ENCODE data around the gene ADH4. TPM values are rescaled to one million over a fixed set of nuclear protein-coding genes. Genes with fewer than 3 reads are reported as not detected.

Gene ADH4
- total RNA-seq, 2 experiments from 2014 or later: not detected

DNA sequence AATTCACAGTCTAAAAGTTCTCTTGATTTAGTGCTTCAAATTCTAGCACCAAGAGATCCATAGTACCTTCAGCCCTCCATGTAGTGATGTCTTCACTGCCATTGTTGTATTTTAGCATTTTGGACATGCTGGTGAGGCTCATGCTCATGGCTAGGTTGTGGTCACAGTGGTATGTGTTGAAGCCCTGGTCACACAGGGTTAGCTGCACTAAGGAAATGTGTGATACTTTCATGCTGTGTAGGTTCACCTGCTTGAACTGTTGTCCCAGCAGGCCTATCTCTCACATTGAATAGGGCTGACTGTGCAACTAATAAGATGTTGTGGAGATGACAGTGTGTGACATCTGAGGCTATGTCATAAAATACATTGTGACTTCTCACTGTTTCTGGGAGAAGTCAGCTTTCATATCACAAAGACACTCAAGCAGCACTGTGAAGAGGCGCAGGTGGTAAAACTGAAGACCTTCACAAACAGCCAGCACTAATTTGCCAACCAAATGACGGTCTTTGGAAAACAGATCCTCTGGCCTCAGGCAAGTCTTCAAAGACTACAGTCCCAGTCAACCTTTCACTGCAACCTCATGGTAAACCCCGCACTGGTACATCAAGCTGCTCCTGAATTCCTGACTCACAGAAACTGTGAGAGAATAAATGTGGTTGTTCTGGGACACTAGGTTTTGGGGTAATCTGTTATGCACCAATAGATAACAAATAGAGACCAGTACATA, 17.4 kb upstream of the ADH4 start:
- H3K27ac Mint-ChIP-seq: no peak overlapping the region
- TF ChIP-seq, protein P1, sequence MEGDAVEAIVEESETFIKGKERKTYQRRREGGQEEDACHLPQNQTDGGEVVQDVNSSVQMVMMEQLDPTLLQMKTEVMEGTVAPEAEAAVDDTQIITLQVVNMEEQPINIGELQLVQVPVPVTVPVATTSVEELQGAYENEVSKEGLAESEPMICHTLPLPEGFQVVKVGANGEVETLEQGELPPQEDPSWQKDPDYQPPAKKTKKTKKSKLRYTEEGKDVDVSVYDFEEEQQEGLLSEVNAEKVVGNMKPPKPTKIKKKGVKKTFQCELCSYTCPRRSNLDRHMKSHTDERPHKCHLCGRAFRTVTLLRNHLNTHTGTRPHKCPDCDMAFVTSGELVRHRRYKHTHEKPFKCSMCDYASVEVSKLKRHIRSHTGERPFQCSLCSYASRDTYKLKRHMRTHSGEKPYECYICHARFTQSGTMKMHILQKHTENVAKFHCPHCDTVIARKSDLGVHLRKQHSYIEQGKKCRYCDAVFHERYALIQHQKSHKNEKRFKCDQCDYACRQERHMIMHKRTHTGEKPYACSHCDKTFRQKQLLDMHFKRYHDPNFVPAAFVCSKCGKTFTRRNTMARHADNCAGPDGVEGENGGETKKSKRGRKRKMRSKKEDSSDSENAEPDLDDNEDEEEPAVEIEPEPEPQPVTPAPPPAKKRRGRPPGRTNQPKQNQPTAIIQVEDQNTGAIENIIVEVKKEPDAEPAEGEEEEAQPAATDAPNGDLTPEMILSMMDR (IDR thresholded peaks at IDR 0.05): no peak
- no peaks in the 10 kb centered on the region for H3K9me3 Mint-ChIP-seq
- Histone ChIP-seq H3K27ac (ENCODE audit: low read depth in 1 of 2, low read length in 2 of 2) (no peak overlapping the region), H3K4me1 (ENCODE audit: insufficient read depth, low read length) (no peaks in the 10 kb centered on the region), H3K4me3 (ENCODE audit: low read length) (no peak overlapping the region), H3K36me3 (ENCODE audit: insufficient read depth, low read length) (no peaks in the 10 kb centered on the region), H3K27me3 (ENCODE audit: control insufficient read depth in 1 of 2, insufficient read depth in 2 of 2, low read length in 2 of 2) (no peaks in the 10 kb centered on the region), H3K9me3 (ENCODE audit: control insufficient read depth in 1 of 2, insufficient read depth in 1 of 2, low read length in 2 of 2) (no peaks in the 10 kb centered on the region)
- CTCF ChIA-PET: no interaction called here
- no peaks in the 10 kb centered on the region for H3K4me1 Mint-ChIP-seq (ENCODE audit: low read depth)
- no peaks in the 10 kb centered on the region for H3K27me3 Mint-ChIP-seq
- intact Hi-C loops (cut with DNase I, micrococcal nuclease): no loop called here
- ATAC-seq (ENCODE audit: poor library complexity): no peak
- H3K4me3 Mint-ChIP-seq: no peak overlapping the region
- H3K36me3 Mint-ChIP-seq (ENCODE audit: low read depth): no peaks in the 10 kb centered on the region
- DNase-seq: no peak
- POLR2A ChIA-PET: no interaction called here

DNA sequence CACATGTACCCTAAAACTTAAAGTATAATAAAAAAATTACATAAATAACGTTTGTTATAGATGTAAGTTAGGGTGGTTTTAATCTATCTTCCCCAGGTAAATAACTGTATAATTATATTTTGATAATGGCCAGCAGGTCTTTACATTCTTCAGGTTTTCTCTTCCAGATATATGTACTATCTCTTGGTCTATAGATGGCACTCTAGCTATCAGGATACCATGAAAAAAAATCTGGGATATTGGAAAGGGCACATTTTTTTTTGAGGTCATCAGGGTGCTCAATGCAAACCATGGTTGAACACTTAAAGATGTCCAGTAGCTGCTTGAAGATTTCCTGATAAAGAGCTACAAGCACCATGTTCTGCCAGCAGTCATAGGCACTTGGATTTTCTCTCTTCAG, 15.6 kb upstream of the ADH4 start:
- Mint-ChIP-seq H3K4me1 (ENCODE audit: low read depth) (no peaks in the 10 kb centered on the region), H3K27me3 (no peaks in the 10 kb centered on the region), H3K4me3 (no peak overlapping the region), H3K9me3 (no peaks in the 10 kb centered on the region), H3K36me3 (ENCODE audit: low read depth) (no peaks in the 10 kb centered on the region), H3K27ac (no peak overlapping the region)
- ChIA-PET POLR2A (no interaction called here), CTCF (no interaction called here)
- intact Hi-C loops (cut with DNase I, micrococcal nuclease): no loop called here
- Histone ChIP-seq H3K9me3 (ENCODE audit: control insufficient read depth in 1 of 2, insufficient read depth in 1 of 2, low read length in 2 of 2) (no peaks in the 10 kb centered on the region), H3K27ac (ENCODE audit: low read depth in 1 of 2, low read length in 2 of 2) (no peak overlapping the region), H3K4me3 (ENCODE audit: low read length) (no peak overlapping the region), H3K36me3 (ENCODE audit: insufficient read depth, low read length) (no peaks in the 10 kb centered on the region), H3K27me3 (ENCODE audit: control insufficient read depth in 1 of 2, insufficient read depth in 2 of 2, low read length in 2 of 2) (no peaks in the 10 kb centered on the region), H3K4me1 (ENCODE audit: insufficient read depth, low read length) (no peaks in the 10 kb centered on the region)
- ATAC-seq (ENCODE audit: poor library complexity) (no peak), DNase-seq (no peak)
- TF ChIP-seq, protein P1 (IDR thresholded peaks at IDR 0.05): no peak

DNA sequence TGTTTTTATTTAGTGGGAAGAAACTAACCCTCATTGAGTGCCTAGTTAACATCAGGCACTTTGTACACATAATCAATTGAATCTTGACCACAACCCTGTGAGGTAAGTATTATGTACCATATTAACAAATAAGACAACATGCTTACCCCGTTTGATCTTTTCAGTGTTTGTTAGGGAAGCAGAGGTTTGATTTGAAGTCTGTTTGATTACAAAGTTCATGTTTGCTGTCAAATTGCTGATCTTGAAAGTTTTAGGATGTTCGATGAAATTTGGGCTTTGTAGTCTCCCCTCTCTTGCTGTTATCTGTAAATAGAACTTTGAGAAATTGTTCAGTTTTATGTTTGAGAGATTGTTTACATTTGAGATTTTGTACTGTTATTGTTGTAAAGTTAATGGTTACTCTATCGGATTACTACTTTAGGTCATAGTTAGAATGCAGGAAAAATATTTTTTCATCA, 13.4 kb upstream of the ADH4 start:
- H3K27me3 ChIP-seq (ENCODE audit: control insufficient read depth in 1 of 2, insufficient read depth in 2 of 2, low read length in 2 of 2): no peaks in the 10 kb centered on the region
- ChIA-PET CTCF (interaction anchor here (1.3 kb wide), 1 partner anchor 9 kb away, joined by 4 read pairs; no protein-coding TSS in a partner anchor), POLR2A (no interaction called here)
- H3K9me3 ChIP-seq (ENCODE audit: control insufficient read depth in 1 of 2, insufficient read depth in 1 of 2, low read length in 2 of 2): no peaks in the 10 kb centered on the region
- no peak overlapping the region for H3K27ac ChIP-seq (ENCODE audit: low read depth in 1 of 2, low read length in 2 of 2)
- Mint-ChIP-seq H3K4me3 (no peak overlapping the region), H3K27ac (no peak overlapping the region), H3K4me1 (ENCODE audit: low read depth) (no peaks in the 10 kb centered on the region), H3K9me3 (no peaks in the 10 kb centered on the region), H3K36me3 (ENCODE audit: low read depth) (no peaks in the 10 kb centered on the region), H3K27me3 (no peaks in the 10 kb centered on the region)
- intact Hi-C loops (cut with DNase I, micrococcal nuclease): no loop called here
- TF ChIP-seq, protein P1 (IDR thresholded peaks at IDR 0.05): no peak
- H3K4me1 ChIP-seq (ENCODE audit: insufficient read depth, low read length): no peaks in the 10 kb centered on the region
- DNase-seq (no peak), ATAC-seq (ENCODE audit: poor library complexity) (no peak)
- H3K4me3 ChIP-seq (ENCODE audit: low read length): no peak overlapping the region
- H3K36me3 ChIP-seq (ENCODE audit: insufficient read depth, low read length): no peaks in the 10 kb centered on the region
